Activated CD4-positive, alpha-beta T cell treated with anti-CD3 and anti-CD28 coated beads, Interleukin-10, Interleukin-2, amounts not matched to agents 100 ng/mL and 50 ng/mL, durations not matched to agents 16 hours and 8 hours (primary cell): Measurements from ENCODE around the gene ZBTB11.
"Not testable (repeated sequence)": the region's sequence is repeated elsewhere in the genome, so short reads cannot be mapped to it uniquely, and the experiment has no call there.

ENCODE experiments used
- DNase-seq: peaks from one replicate; pipeline ENCODE4 v3.0.0-alpha.2; 2020

The ZBTB11 gene

GRCh38 chr3:101613014-101613413, 63.9 kb downstream of the ZBTB11 start:
- not testable (repeated sequence) for DNase-seq

GRCh38 chr3:101611023-101611422, 65.9 kb downstream of the ZBTB11 start:
- no peak for DNase-seq

- DNase-seq = not testable (repeated sequence)
These were observed 71.5 kb downstream of the ZBTB11 start for GRCh38 chr3:101605398-101605797.

- no peak for DNase-seq
These were observed 73.7 kb downstream of the ZBTB11 start for GRCh38 chr3:101603184-101603583.

DNA sequence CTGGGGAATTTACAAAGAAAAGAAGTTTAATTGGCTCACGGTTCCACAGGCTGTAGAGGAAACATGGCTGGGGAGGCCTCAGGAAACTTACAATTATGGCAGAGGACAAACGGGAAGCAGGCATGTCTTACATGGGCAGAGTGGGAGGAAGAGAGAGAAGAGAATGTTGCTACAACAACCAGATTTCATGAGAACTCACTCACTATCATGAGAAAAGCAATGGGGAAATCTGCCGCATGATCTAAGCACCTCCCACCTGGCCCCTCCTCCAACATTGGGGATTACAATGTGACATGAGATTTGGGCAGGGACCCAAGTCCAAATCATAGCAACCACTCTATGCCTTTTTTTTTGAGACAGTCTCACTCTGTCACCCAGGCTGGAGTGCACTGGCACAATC, 74.2 kb downstream of the ZBTB11 start:
- no peak for DNase-seq
